Stimulated activated effector memory CD8-positive, alpha-beta T cell treated with anti-CD3 and anti-CD28 coated beads, Interleukin-12 subunit alpha, Interleukin-12 subunit beta, amount 100 ng/mL, for 72 hours (primary cell): ENCODE measurements around the gene EXOSC5.
A peak's percentile ranks its signal among the peaks of the same experiment; 100 is the strongest.
"Not testable (repeated sequence)": the region's sequence is repeated elsewhere in the genome, so short reads cannot be mapped to it uniquely, and the experiment has no call there.

Experiments used
- ATAC-seq: fragments of 150-1000 bp; cut with Tn5 transposase; 2 replicates; pipeline ENCODE4 v1.10.0; 2021
- DNase-seq, 2 donors: peaks; one replicate each; pipeline ENCODE4 v3.0.0; 2021 to 2022; ENCODE audit warnings: low spot score in 2 of 2
- H3K27ac Mint-ChIP-seq: one replicate; pipeline ENCODE4 v1.8.0; 2022; ENCODE audit warnings: mild to moderate bottlenecking, mixed read lengths
- H3K36me3 Mint-ChIP-seq: one replicate; pipeline ENCODE4 v1.8.0; 2022; ENCODE audit warnings: mild to moderate bottlenecking, mixed read lengths
- H3K4me1 Mint-ChIP-seq: one replicate; pipeline ENCODE4 v1.8.0; 2022; ENCODE audit warnings: mixed read lengths
- H3K4me3 Mint-ChIP-seq: one replicate; pipeline ENCODE4 v1.8.0; 2022; ENCODE audit warnings: mild to moderate bottlenecking, mixed read lengths
- H3K9me3 Mint-ChIP-seq: one replicate; pipeline ENCODE4 v1.8.0; 2022; ENCODE audit warnings: mixed read lengths

EXOSC5 gene

DNA sequence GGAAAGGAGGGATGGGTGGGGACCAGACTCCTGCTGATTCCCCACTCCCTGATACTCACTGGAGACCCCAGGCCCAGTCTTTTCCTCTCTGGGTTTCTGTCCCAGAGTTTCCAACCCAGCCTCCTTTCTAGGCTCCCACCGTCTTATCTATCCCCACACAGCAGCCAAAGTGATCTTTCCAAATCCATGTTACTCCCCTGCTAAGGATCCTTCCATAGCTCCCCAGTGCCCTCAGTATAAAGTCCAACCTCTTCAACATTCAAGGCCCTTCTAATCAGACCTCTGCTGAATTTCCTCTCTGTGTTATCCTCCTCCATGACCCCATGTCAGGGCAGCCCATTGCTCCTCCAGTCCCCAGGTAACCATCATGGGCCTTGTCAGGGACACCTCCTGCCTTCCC, 42.1 kb downstream of the EXOSC5 start:
- Mint-ChIP-seq H3K27ac (peak overlapping the region; percentile 76), H3K4me1 (peaks cover 55% of the 10 kb centered on the region), H3K9me3 (no peaks in the 10 kb centered on the region), H3K4me3 (peak overlapping the region; percentile 49), H3K36me3 (peaks cover 46% of the 10 kb centered on the region)
- DNase-seq = peak in 1 of 2 donors; percentile 55
- no peak for ATAC-seq

DNA sequence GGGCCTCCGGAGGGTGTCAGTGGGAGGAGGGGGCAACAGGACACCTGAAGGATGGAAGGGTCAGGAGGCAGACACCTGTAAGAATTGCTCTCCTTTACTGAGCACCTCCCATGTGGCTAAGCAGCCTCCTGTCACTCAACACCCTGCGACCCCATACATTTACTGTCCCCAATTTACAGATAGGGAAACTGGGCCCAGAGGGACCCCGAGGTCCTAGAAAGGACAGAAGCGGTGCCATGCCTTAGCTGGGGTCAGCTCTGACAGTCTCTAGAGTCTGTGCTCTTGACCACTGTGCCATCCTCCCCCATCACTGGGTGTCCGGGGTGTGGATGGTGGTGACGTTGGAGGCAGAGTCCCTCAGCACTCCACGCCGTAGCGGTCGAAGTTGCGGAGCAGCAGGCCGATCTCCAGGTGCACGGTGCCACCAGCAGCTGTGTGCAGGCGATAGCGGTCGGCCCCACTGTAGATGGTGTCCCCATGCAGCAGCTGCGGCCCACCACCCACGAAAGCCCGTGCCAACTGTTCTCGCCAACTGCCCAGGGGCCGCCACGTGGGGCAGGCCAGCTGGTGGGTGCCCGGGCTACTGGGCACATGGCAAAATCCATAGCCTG, 42.7 kb downstream of the EXOSC5 start:
- peak overlapping the region; percentile 91 for H3K27ac Mint-ChIP-seq
- DNase-seq (peak in 1 of 2 donors; percentile 55), ATAC-seq (no peak)
- peak overlapping the region; percentile 94 for H3K4me3 Mint-ChIP-seq
- H3K9me3 Mint-ChIP-seq = no peaks in the 10 kb centered on the region
- H3K36me3 Mint-ChIP-seq = peaks cover 48% of the 10 kb centered on the region
- peaks cover 61% of the 10 kb centered on the region for H3K4me1 Mint-ChIP-seq

DNA sequence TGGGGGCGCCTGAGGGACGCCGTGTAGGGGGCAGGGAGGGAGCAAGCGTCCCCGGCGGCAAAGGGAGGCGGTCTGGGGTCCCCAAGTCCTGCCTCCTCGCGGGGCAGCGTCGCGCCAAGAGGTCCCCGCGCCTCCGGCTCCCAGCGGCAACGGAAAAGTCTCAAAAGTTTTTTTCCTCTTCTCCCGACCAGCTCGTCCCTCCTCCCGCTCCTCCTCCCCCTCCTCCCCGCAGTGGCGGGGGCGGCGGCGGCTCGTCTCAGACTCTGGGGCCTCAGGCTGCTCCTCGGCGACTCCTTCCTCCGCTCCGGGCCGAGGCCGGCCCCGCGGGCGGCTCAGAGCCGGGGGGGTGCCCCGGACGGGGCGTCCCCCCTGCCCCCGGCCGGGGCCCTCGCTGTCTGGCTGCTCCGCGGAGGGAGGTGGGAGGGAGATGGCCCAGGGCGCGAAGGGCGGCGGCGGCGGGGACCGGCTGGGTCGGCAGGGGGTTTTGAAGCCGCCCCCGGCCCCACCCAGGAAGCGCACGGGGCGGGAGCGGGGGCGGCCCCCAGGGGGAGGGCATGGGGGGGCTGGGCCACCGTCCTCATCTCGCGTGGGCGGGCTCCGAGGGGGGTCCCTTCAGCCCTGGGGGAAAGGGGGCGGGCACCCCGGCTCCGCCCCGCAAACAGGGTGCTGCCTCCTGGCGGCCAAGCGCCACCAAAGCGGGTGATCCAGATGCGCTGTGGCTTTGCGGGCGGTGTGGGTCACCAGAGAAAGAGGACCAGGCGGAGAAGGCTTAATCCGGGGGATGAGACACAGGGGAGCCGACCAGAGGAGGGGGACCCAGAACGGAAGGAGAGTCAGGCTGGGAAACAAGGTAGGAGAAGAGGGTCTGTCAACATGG, 43.5 kb downstream of the EXOSC5 start, which contains the start of gene TGFB1:
Gene TGFB1, minus strand, starts transcription at position 457 of the 877 bp plus-strand sequence. CDS start 878 bp downstream, outside the sequence.
- H3K4me3 Mint-ChIP-seq = peak within 1 kb of the TSS; percentile 94
- H3K9me3 Mint-ChIP-seq = no peaks in the 10 kb centered on the region
- H3K4me1 Mint-ChIP-seq = peaks cover 68% of the 10 kb centered on the region
- H3K36me3 Mint-ChIP-seq = peaks cover 56% of the 10 kb centered on the region
- ATAC-seq (peak; percentile 68), DNase-seq (peak; percentile 89 to 96)
- peak within 1 kb of the TSS; percentile 91 for H3K27ac Mint-ChIP-seq

DNA sequence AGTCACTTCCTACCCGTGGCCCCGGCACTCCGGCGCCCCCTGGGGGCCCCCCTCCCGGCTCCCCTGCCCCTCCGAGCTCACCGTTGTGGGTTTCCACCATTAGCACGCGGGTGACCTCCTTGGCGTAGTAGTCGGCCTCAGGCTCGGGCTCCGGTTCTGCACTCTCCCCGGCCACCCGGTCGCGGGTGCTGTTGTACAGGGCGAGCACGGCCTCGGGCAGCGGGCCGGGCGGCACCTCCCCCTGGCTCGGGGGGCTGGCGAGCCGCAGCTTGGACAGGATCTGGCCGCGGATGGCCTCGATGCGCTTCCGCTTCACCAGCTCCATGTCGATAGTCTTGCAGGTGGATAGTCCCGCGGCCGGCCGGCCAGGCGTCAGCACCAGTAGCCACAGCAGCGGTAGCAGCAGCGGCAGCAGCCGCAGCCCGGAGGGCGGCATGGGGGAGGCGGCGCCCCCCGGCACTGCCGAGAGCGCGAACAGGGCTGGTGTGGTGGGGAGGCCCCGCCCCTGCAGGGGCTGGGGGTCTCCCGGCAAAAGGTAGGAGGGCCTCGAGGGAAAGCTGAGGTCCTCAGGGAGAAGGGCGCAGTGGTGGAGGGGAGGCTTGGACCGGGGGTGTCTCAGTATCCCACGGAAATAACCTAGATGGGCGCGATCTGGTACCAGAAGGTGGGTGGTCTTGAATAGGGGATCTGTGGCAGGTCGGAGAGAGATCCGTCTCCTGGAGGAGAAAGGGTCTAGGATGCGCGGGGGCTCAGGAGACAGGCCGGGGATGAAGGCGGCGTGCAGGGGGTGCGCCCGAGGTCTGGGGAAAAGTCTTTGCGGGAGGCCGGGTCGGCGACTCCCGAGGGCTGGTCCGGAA, 44.3 kb downstream of the EXOSC5 start:
- peaks cover 64% of the 10 kb centered on the region for H3K36me3 Mint-ChIP-seq
- ATAC-seq (peak; percentile 26), DNase-seq (peak; percentile 68 to 90)
- H3K27ac Mint-ChIP-seq = peak overlapping the region; percentile 91
- H3K9me3 Mint-ChIP-seq = no peaks in the 10 kb centered on the region
- peaks cover 69% of the 10 kb centered on the region for H3K4me1 Mint-ChIP-seq
- peak overlapping the region; percentile 94 for H3K4me3 Mint-ChIP-seq

DNA sequence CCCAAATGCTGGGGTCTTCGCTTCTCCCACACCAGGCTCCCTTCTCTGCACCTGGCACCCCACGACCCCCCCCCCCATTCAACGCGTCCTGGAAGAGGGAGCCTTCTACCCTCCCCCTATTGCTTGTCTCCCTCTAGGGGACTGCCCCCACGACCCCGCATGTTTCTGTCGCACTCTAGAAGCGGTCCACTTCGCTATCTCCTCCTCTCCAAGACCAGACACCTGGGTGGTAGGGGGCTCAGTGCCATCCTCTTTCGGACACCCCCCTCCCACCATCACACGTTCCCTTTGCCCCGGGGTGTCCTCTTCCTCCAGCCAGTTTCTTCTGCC, 44.9 kb downstream of the EXOSC5 start:
- peaks cover 70% of the 10 kb centered on the region for H3K36me3 Mint-ChIP-seq
- H3K27ac Mint-ChIP-seq = peak overlapping the region; percentile 91
- no peaks in the 10 kb centered on the region for H3K9me3 Mint-ChIP-seq
- H3K4me1 Mint-ChIP-seq = peaks cover 63% of the 10 kb centered on the region
- DNase-seq (no peak), ATAC-seq (no peak)
- peak overlapping the region; percentile 94 for H3K4me3 Mint-ChIP-seq

DNA sequence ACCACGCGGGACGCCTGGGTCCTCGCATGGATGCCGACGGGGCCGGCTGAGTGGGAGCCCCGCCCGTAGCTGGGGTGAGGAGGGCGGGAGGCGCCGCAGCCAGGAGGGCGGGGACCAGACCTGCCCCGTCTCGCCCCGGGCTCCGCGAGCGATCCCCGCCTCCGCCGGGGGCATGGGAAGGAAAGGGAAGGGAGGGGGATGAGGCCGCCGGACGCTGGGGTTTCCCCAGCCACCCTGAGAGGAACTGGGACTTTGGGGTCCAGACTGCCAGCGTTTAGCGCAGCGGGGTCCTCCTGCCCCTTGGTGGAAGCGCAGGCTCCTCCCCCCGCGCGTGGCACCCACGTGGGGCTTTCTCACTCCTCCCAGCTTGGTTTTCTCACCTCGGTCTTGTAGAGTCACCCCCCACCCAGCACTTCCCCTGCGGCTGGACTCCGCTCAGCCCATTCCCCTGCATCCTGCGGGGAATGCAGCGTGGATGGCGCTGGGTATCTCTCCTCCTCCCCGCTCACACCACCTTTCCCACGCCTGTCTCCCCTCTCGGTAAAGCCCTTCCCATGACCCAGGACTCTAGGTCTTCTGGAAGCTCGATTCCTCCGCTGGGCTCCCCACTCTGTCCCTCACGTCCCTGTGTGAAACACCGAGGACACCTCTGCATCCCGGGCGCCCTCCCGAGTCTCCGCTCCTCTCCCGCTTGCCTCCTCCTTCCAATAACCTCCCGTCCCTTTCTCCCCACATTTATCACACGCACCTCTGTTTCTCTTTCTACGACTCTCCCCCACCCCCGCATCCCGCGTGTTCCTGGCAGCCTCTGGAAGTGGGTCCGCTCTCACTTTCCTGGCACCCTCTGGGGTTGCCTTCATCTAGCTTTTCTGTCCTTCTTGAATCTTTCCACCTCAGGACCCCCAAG, 45.6 kb downstream of the EXOSC5 start:
- Mint-ChIP-seq H3K36me3 (peaks cover 77% of the 10 kb centered on the region), H3K4me1 (peaks cover 57% of the 10 kb centered on the region), H3K4me3 (peak overlapping the region; percentile 94), H3K27ac (peak overlapping the region; percentile 91), H3K9me3 (no peaks in the 10 kb centered on the region)
- DNase-seq = peak; percentile 73 to 91
- peak; percentile 75 for ATAC-seq

DNA sequence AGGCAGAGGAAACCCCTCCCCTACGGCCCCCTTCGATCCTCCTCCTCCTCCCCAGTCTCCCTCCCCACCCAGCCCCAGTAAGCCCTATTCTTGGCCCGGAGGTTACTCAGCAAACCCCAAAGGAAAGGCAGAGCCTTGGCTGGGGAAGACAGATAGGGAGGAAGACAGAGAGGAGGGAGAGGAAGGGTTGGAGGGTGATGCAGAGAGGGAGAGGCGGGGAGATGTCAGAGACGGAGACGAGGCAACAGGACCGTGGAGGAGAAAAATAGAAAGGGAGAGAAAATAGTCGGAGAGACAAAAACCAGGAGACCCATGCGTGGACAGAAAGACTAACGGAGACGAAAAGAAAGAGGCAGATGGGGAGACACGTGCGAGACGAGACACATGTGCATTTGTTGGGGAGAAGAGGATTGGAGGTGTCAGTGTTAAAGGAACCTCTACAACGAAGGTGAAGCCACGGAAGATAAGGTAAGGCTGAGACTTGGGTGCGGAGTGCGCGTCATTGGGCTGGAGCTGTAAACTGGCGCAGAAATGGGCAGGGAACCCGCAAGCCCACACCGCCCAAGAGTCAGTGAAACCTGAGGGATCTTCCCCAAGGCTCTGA, 46.3 kb downstream of the EXOSC5 start:
- H3K9me3 Mint-ChIP-seq = no peaks in the 10 kb centered on the region
- ATAC-seq (no peak), DNase-seq (no peak)
- H3K4me3 Mint-ChIP-seq = peak overlapping the region; percentile 94
- peak overlapping the region; percentile 91 for H3K27ac Mint-ChIP-seq
- H3K4me1 Mint-ChIP-seq = peaks cover 49% of the 10 kb centered on the region
- peaks cover 84% of the 10 kb centered on the region for H3K36me3 Mint-ChIP-seq

DNA sequence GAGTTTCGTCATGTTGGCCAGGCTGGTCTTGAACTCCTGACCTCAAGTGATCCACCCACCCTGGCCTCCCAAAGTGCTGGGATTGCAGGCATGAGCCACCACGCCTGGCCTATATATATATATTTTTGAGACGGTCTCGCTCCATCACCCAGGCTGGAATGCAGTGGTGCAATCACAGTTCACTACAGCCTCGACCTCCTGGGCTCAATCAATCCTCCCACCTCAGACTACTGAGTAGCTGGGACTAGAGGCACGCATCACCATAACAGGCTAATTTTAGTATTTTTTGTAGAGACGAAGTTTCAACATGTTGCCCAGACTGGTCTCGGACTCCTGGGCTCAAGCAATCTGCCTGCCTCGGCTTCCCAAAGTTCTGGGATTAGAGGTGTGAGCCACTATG, 50.2 kb downstream of the EXOSC5 start:
- peaks cover 100% of the 10 kb centered on the region for H3K36me3 Mint-ChIP-seq
- H3K9me3 Mint-ChIP-seq, H3K4me3 Mint-ChIP-seq, DNase-seq, ATAC-seq: not testable (repeated sequence)
- peak overlapping the region; percentile 69 for H3K27ac Mint-ChIP-seq
- H3K4me1 Mint-ChIP-seq = peaks cover 57% of the 10 kb centered on the region

DNA sequence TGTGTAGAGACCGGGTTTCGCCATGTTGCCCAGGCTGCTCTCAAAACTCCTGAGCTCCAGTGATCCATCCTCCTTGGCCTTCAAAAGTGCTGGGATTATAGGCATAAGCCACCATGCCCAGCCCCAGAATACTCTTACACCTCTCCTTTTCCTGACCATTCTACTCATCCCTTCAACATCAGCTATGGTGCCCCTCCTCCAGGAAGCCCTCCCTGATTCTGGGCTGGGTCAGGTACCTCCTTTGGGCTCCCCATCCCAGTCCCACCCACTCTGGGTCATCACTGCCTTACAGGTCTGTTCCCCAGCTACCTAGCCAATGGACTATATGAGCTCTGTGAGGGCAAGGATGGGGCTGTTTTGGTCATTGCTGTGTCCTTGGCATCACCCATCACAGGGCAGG, 53.0 kb downstream of the EXOSC5 start:
- Mint-ChIP-seq H3K27ac (peak overlapping the region; percentile 91), H3K4me3 (no peak overlapping the region), H3K36me3 (peaks cover 100% of the 10 kb centered on the region), H3K4me1 (peaks cover 43% of the 10 kb centered on the region), H3K9me3 (no peaks in the 10 kb centered on the region)
- ATAC-seq (no peak), DNase-seq (no peak)

DNA sequence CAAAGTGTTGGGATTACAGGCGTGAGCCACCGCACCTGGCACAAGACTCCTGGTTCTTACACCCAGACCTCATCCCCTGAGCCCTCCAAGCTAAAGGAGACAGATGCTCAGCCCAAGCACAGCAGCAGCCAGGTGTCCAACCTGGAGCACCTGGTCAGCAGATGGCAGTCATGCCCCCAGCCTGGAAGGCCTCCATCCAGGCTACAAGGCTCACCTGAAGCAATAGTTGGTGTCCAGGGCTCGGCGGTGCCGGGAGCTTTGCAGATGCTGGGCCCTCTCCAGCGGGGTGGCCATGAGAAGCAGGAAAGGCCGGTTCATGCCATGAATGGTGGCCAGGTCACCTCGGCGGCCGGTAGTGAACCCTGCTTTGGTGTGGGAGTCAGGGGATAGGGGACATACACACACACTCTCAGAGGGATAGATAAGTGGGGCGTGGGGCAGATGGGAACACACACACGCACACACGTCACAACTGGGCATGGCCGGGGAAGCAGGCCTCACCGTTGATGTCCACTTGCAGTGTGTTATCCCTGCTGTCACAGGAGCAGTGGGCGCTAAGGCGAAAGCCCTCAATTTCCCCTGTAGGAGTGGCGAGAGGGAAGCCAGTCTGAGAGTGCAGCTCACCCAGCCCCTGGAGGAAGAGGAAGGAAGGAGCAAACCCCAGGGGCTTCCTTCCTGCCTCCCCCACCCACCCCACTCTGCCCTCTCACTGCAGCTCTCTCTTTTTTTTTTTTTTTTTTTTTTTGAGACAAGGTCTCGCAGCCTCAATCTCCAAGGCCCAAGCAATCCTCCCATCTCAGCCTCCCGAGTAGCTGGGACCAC, 55.3 kb downstream of the EXOSC5 start:
- peak overlapping the region; percentile 83 for H3K27ac Mint-ChIP-seq

DNA sequence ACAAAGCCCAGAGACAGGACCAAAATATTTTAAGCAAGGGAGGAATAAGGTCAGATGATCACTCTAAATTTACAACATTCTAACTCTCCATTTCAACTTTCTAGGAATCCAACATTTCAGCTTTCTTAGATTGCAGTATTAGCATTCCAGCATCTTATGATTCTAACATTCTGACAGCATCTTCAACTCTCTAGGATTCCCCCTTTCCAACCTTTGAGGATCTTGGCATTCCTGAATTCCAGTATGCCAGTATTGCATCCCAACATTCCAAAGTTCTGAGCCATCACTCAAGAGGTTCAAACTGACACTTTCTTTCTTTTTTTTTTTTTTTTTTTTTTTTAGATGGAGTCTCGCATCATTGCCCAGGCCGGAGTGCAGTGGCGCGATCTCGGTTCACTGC, 57.2 kb downstream of the EXOSC5 start:
- Mint-ChIP-seq H3K9me3 (no peaks in the 10 kb centered on the region), H3K4me3 (no peak overlapping the region), H3K36me3 (peaks cover 100% of the 10 kb centered on the region), H3K27ac (peak overlapping the region; percentile 78), H3K4me1 (peaks cover 42% of the 10 kb centered on the region)
- no peak for DNase-seq
- ATAC-seq = no peak

More for the DNA sequence above, 55.3 kb downstream of the EXOSC5 start:
- H3K4me1 Mint-ChIP-seq = peaks cover 37% of the 10 kb centered on the region
- H3K36me3 Mint-ChIP-seq = peaks cover 100% of the 10 kb centered on the region
- H3K4me3 Mint-ChIP-seq = no peak overlapping the region
- no peak for ATAC-seq
- DNase-seq = no peak
- H3K9me3 Mint-ChIP-seq = no peaks in the 10 kb centered on the region
